Measurements from ENCODE around the gene LAX1.
A peak's percentile ranks its signal among the peaks of the same experiment; 100 is the strongest.
"Not testable (repeated sequence)": the region's sequence is repeated elsewhere in the genome, so short reads cannot be mapped to it uniquely, and the experiment has no call there.

LAX1 gene

GRCh38 chr1:203769505-203770343 lies 4.7 kb downstream of the LAX1 start:
- DNase-seq, result peak; percentile 67

- no peak for DNase-seq
Observed at GRCh38 chr1:203771901-203772301, 6.9 kb downstream of the LAX1 start.

GRCh38 chr1:203772836-203773235 lies 7.9 kb downstream of the LAX1 start:
- no peak for DNase-seq

- DNase-seq, result peak; percentile 47
Observed at GRCh38 chr1:203776636-203777035, 11.7 kb downstream of the LAX1 start.

GRCh38 chr1:203777596-203777995 lies 12.6 kb downstream of the LAX1 start:
- DNase-seq, result no peak

GRCh38 chr1:203778146-203778545 lies 13.2 kb downstream of the LAX1 start:
- DNase-seq, result no peak

GRCh38 chr1:203778789-203779188 lies 13.8 kb downstream of the LAX1 start:
- no peak for DNase-seq

- no peak for DNase-seq
Observed at GRCh38 chr1:203781962-203782361, 17.0 kb downstream of the LAX1 start.

GRCh38 chr1:203789966-203790365 lies 25.0 kb downstream of the LAX1 start:
- DNase-seq, result no peak

- DNase-seq, result no peak
Observed at GRCh38 chr1:203791498-203791897, 26.5 kb downstream of the LAX1 start.

- DNase-seq, result no peak
Observed at GRCh38 chr1:203792486-203792885, 27.5 kb downstream of the LAX1 start.

GRCh38 chr1:203793561-203793960 lies 28.6 kb downstream of the LAX1 start:
- DNase-seq, result not testable (repeated sequence)

- DNase-seq, result no peak
Observed at GRCh38 chr1:203794764-203795440, 29.9 kb downstream of the LAX1 start.

GRCh38 chr1:203795441-203796235 lies 30.7 kb downstream of the LAX1 start, which contains the start of the genes ZBED6 and ZC3H11A:
Gene ZBED6, plus strand, starts transcription at chr1:203795623. Its CDS starts 1,900 bp downstream, at chr1:203797523.
Gene ZC3H11A, plus strand, starts transcription at chr1:203795623. Its CDS starts 21,448 bp downstream, at chr1:203817071.
- peak; percentile 100 for DNase-seq

- peak; percentile 80 for DNase-seq
Observed at GRCh38 chr1:203796236-203796605, 31.2 kb downstream of the LAX1 start.

GRCh38 chr1:203797216-203797615 lies 32.2 kb downstream of the LAX1 start:
- no peak for DNase-seq

GRCh38 chr1:203797948-203798655 lies 33.1 kb downstream of the LAX1 start:
- DNase-seq, result no peak

GRCh38 chr1:203799157-203799556 lies 34.2 kb downstream of the LAX1 start:
- DNase-seq, result no peak

GRCh38 chr1:203799971-203800370 lies 35.0 kb downstream of the LAX1 start:
- DNase-seq, result peak; percentile 41

GRCh38 chr1:203805689-203806088 lies 40.7 kb downstream of the LAX1 start:
- no peak for DNase-seq

GRCh38 chr1:203807196-203807595 lies 42.2 kb downstream of the LAX1 start:
- DNase-seq, result no peak

- no peak for DNase-seq
Observed at GRCh38 chr1:203813581-203814341, 48.8 kb downstream of the LAX1 start.

Data from OCI-M1 (cell line).